ENCODE results near the gene STX11. TPM values are rescaled to one million over a fixed set of nuclear protein-coding genes. Genes with fewer than 3 reads are reported as not detected.

STX11 gene
- total and polyA plus RNA-seq, 2 of the 13 experiments (the other 11 are each of a cell fraction or from before 2014, with no cell fraction given) = 0.03 TPM; not detected in 1

DNA sequence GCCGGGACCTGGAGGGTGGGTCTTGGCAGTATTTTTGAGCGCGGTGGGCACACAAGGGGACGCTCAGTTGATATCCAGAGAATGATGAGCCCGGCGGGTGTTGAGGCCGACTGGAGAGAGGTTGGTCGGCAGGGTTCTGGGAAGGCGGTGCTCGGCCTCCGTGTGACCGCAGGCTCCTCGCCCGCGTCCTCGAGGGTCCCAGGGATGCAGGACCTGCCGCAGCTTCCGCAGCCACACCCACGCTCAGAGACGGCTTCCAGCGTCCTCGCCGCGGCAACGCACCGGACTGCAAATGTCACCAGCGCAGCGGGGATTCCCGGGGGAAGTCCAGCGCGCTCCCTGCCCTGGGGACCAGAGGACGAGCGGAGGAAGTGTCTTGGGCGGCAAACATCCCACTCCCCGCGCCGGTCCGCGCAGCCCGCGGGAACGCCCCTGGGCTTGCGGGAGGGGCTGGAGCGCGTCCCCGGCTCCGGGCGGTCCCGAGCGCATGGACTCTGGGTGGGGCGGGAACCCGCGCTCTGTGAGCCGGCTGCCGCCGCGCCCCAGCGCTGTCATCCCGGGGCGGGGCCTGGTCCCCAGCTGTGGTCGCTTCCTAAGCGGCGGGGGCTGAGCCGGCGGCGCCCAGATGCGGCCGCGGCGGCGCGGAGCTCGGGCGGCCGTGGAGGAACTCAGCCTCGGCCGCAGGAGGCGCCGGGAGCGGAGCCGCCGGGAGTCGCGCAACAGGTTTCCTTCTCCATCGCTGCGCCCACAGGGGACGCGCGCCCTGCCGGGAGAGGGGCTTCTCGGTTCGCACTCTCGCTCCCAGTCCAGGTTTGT lies at the start of gene STX11 (continued):
- no peak for TF ChIP-seq HMG20A (CRISPR knock-in tag; IDR thresholded peaks at IDR 0.05; ENCODE audit: borderline replicate concordance)
- TF ChIP-seq, protein P1, sequence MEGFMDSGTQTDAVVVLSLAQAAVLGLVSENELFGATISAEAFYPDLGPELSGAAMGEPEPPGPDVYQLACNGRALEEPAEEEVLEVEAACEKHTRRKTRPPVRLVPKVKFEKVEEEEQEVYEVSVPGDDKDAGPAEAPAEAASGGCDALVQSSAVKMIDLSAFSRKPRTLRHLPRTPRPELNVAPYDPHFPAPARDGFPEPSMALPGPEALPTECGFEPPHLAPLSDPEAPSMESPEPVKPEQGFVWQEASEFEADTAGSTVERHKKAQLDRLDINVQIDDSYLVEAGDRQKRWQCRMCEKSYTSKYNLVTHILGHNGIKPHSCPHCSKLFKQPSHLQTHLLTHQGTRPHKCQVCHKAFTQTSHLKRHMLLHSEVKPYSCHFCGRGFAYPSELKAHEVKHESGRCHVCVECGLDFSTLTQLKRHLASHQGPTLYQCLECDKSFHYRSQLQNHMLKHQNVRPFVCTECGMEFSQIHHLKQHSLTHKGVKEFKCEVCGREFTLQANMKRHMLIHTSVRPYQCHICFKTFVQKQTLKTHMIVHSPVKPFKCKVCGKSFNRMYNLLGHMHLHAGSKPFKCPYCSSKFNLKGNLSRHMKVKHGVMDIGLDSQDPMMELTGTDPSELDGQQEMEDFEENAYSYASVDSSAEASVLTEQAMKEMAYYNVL (CRISPR knock-in tag; IDR thresholded peaks at IDR 0.05; ENCODE audit: borderline replicate concordance) = 0 out of 2 replicates have a peak, but pooled peaks have one; percentile 50
- TF ChIP-seq XRCC5 (optimal IDR thresholded peaks at IDR 0.05; ENCODE audit: low read length) = peak; percentile 68
- peak; percentile 2; the same call in 1 of the 2 replicates for TF ChIP-seq STAG1 (CRISPR knock-in tag; IDR thresholded peaks at IDR 0.05)
- no peak for TF ChIP-seq SATB2 (CRISPR knock-in tag; IDR thresholded peaks at IDR 0.05)

DNA sequence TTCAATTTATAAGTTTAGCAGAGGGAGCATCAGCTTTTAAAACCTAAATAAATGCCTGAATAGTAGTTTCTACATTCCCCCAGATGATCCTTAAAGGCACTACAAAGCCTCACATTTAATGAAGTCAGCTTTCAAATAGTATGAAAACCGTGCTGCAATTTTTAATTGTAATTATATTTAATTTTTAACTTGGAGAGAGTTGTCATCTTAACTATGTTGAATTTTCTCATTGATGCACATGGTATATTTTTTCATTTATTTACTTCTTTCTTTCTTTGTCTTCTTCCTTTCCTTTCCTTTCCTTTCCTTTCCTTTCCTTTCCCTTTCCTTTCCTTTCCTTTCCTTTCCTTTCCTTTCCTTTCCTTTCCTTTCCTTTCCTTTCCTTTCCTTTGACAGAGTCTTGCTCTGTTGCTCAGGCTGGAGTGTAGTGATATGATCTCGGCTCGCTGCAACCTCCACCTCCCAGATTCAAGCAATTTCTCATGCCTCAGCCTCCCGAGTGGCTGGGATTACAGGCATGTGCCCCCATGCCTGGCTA lies 47.2 kb upstream of the STX11 start:
- BruUV-seq (replicated peaks) = no TSS peak
- 42% methylated on average over 4 of the region's 4 CpGs for WGBS (ENCODE audit: low lambda C conversion rate)

More for the DNA sequence above, 47.2 kb upstream of the STX11 start:
- Histone ChIP-seq H3K4me2 (ENCODE audit: low read depth, low read length) (no peak overlapping the region), H3K9me3 (ENCODE audit: low read length) (no peaks in the 10 kb centered on the region), H3K4me1 (ENCODE audit: insufficient read depth, low read length) (peaks cover 11% of the 10 kb centered on the region), H4K20me1 (ENCODE audit: insufficient read depth, low read length) (no peaks in the 10 kb centered on the region), H2AFZ (ENCODE audit: low read length) (no peak overlapping the region), H3K4me3 (replicated peaks in 1 of 3; ENCODE audit: insufficient read depth in 1 of 3, low read depth in 2 of 3, low read length in 3 of 3) (no peak overlapping the region), H3K27ac (ENCODE audit: extremely low read length, insufficient read depth, low read length) (no peak overlapping the region), H3K27me3 (ENCODE audit: control insufficient read depth in 1 of 2, insufficient read depth in 2 of 2, low read length in 2 of 2) (no peaks in the 10 kb centered on the region), H3K79me2 (ENCODE audit: insufficient read depth, low read length) (no peaks in the 10 kb centered on the region), H3K36me3 (replicated peaks in 1 of 2; ENCODE audit: control insufficient read depth in 1 of 2, insufficient read depth in 2 of 2, low read length in 2 of 2) (no peaks in the 10 kb centered on the region), H3K9ac (ENCODE audit: insufficient read depth, low read depth, low read length) (no peak overlapping the region)
- ATAC-seq (no peak), FAIRE-seq (no peak), DNase-seq (ENCODE audit: low spot score) (no peak)
- CTCF ChIA-PET (ENCODE audit: low intra/inter-chr PET ratio, low total read pairs) = interaction anchor here (1.3 kb wide), 1 partner anchor 113 kb away, joined by 3 read pairs; no protein-coding TSS in a partner anchor
- TF ChIP-seq NFIC (IDR thresholded peaks at IDR 0.05; ENCODE audit: low read length) = no peak
- no peak for TF ChIP-seq ZNF546 (CRISPR knock-in tag; conservative IDR thresholded peaks at IDR 0.05)
- TF ChIP-seq HNRNPK (IDR thresholded peaks at IDR 0.05; ENCODE audit: low read depth, low read length, poor library complexity, severe bottlenecking) = peak; percentile 37
- no peak for TF ChIP-seq ZNF335 (CRISPR knock-in tag; IDR thresholded peaks at IDR 0.05)
- TF ChIP-seq GZF1 (CRISPR knock-in tag; IDR thresholded peaks at IDR 0.05) = no peak
- no peak for TF ChIP-seq THAP11 (CRISPR knock-in tag; IDR thresholded peaks at IDR 0.05)
- peak; percentile 100 for TF ChIP-seq SRSF9 (IDR thresholded peaks at IDR 0.05; ENCODE audit: borderline replicate concordance, insufficient read depth, low read depth, low read length, poor library complexity, severe bottlenecking)
- POLR2A ChIA-PET = interaction anchor here (0.7 kb wide), 1 partner anchor 91 kb away, joined by 3 read pairs; no protein-coding TSS in a partner anchor
- in situ Hi-C loops (cut with HindIII; ENCODE audit: extremely low pct_ligation_motif_present, low pct_unique_long_range_greater_than_20kb) = loop anchor here (25.0 kb wide), 1 partner anchor 1109 kb away; no protein-coding TSS in a partner anchor
- intact Hi-C loops (cut with micrococcal nuclease; ENCODE audit: unreplicated experiment) = no loop called here

Data from HepG2 (cell line).